Measurements from ENCODE around the gene XPO4. TPM values are rescaled to one million over a fixed set of nuclear protein-coding genes. Genes with fewer than 3 reads are reported as not detected.

The XPO4 gene
- total RNA-seq, 6 donors from 2014 or later: 15.7 to 33.0 (median 17.4) TPM

DNA sequence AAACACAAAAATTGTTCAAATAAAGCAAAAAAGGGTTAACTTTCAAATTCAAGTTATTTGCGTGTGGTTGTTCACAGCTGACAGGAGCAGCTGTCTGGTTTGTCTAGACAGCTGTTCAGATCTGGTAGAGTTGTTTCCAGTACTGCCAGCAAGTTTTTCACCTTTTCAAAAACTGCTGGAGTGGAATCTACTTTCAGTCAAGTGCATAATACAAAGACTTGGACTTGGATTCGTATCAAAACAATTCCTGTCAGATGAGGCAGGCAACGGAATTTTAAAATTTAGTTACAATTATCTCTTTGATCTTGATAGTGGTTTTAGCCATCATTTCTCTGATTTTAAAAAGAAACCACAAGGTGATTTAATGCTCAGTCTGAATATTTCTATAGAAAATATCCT lies 77.1 kb downstream of the XPO4 start:
- peak in 1 of 2 donors; percentile 43 for ATAC-seq (ENCODE audit: low FRiP score in 2 of 2)
- H3K27me3 ChIP-seq: no peaks in the 10 kb centered on the region
- H3K4me3 ChIP-seq: no peak overlapping the region
- H3K4me1 ChIP-seq: peaks cover 0 to 9% (median 5%) of the 10 kb centered on the region in 4 donors
- H3K36me3 ChIP-seq: no peaks in the 10 kb centered on the region
- H3K27ac ChIP-seq: no peak overlapping the region
- H3K9me3 ChIP-seq: no peaks in the 10 kb centered on the region
- no peak for DNase-seq
- TF ChIP-seq EP300 (IDR thresholded peaks at IDR 0.05) (no peak), POLR2AphosphoS5 (IDR thresholded peaks at IDR 0.05) (no peak), POLR2A (IDR thresholded peaks at IDR 0.05) (no peak)
- TF ChIP-seq, protein P1, sequence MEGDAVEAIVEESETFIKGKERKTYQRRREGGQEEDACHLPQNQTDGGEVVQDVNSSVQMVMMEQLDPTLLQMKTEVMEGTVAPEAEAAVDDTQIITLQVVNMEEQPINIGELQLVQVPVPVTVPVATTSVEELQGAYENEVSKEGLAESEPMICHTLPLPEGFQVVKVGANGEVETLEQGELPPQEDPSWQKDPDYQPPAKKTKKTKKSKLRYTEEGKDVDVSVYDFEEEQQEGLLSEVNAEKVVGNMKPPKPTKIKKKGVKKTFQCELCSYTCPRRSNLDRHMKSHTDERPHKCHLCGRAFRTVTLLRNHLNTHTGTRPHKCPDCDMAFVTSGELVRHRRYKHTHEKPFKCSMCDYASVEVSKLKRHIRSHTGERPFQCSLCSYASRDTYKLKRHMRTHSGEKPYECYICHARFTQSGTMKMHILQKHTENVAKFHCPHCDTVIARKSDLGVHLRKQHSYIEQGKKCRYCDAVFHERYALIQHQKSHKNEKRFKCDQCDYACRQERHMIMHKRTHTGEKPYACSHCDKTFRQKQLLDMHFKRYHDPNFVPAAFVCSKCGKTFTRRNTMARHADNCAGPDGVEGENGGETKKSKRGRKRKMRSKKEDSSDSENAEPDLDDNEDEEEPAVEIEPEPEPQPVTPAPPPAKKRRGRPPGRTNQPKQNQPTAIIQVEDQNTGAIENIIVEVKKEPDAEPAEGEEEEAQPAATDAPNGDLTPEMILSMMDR (IDR thresholded peaks at IDR 0.05): no peak
- 49 to 53% methylated on average over 3 of the region's 3 CpGs for WGBS, 2 donors

- 70 to 84% methylated on average over 5 of the region's 5 CpGs for WGBS, 2 donors
- H3K27ac ChIP-seq: no peak overlapping the region
Measured at GRCh38 chr13:20824762-20825476, 77.6 kb downstream of the XPO4 start.

DNA sequence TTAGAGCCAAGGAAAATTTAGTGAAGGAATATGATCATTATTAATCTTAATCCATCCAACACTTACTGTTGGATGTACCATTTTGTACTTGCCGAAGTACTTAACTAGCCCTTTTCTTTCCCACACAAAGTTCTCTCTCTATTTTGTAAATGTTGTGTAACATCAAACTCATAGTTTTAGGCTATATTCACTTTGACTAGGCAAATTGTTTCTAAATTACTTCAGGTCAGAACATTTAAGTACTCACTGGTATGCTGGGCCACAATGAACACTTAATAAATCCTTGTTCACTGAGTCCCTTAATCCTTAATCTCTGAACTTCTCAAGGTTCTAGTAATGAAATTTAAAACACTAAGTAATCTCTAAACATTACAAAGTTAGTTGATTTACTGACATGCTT lies 79.5 kb downstream of the XPO4 start:
- Histone ChIP-seq H3K36me3 (no peaks in the 10 kb centered on the region), H3K4me1 (peaks cover 0 to 2% (median under 1%) of the 10 kb centered on the region in 4 donors), H3K27me3 (no peaks in the 10 kb centered on the region), H3K9me3 (no peaks in the 10 kb centered on the region), H3K27ac (no peak overlapping the region), H3K4me3 (no peak overlapping the region)
- TF ChIP-seq POLR2A (IDR thresholded peaks at IDR 0.05): no peak
- TF ChIP-seq, protein P1 (IDR thresholded peaks at IDR 0.05): no peak
- TF ChIP-seq EP300 (IDR thresholded peaks at IDR 0.05): no peak
- TF ChIP-seq POLR2AphosphoS5 (IDR thresholded peaks at IDR 0.05): no peak
- DNase-seq: no peak
- 92 to 95% methylated on average over 1 of the region's 1 CpG for WGBS, 2 donors
- ATAC-seq (ENCODE audit: low FRiP score in 2 of 2): no peak

More at GRCh38 chr13:20824762-20825476, 77.6 kb downstream of the XPO4 start:
- DNase-seq: no peak
- TF ChIP-seq EP300 (IDR thresholded peaks at IDR 0.05) (no peak), POLR2A (IDR thresholded peaks at IDR 0.05) (no peak), POLR2AphosphoS5 (IDR thresholded peaks at IDR 0.05) (no peak)
- TF ChIP-seq, protein P1 (IDR thresholded peaks at IDR 0.05): no peak
- H3K4me1 ChIP-seq: peaks cover 0 to 9% (median 5%) of the 10 kb centered on the region in 4 donors
- no peaks in the 10 kb centered on the region for H3K27me3 ChIP-seq
- no peaks in the 10 kb centered on the region for H3K9me3 ChIP-seq
- H3K36me3 ChIP-seq: no peaks in the 10 kb centered on the region
- H3K4me3 ChIP-seq: no peak overlapping the region
- ATAC-seq (ENCODE audit: low FRiP score in 2 of 2): no peak

- no peak for DNase-seq
- ATAC-seq (ENCODE audit: low FRiP score in 2 of 2): no peak
- Histone ChIP-seq H3K9me3 (no peaks in the 10 kb centered on the region), H3K4me3 (no peak overlapping the region), H3K27me3 (no peaks in the 10 kb centered on the region), H3K27ac (no peak overlapping the region), H3K4me1 (no peaks in the 10 kb centered on the region), H3K36me3 (no peaks in the 10 kb centered on the region)
- TF ChIP-seq, protein P1 (IDR thresholded peaks at IDR 0.05): no peak
- TF ChIP-seq POLR2A (IDR thresholded peaks at IDR 0.05) (no peak), EP300 (IDR thresholded peaks at IDR 0.05) (no peak), POLR2AphosphoS5 (IDR thresholded peaks at IDR 0.05) (no peak)
- 98 to 100% methylated on average over 1 of the region's 1 CpG for WGBS, 2 donors
Measured at GRCh38 chr13:20822406-20822805, 80.1 kb downstream of the XPO4 start.

DNA sequence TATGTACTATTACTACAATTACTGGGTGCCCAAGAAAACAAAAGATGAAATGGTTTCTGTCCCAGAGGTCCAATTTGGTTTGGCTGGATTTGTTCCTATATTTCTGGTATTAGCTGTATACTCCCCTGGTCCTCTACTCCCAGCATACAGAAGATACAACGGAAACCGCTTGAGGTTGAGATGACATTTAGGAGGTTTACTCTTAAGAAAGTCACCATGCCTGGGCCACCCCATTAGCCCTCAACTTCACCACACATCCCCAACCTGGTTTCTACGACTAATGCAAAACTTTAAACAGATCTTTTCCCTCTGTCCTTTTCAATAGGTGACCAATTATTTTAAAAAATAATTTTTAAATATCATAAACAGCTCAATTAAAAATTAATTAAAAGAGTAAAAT lies 82.8 kb downstream of the XPO4 start:
- 99 to 100% methylated on average over 3 of the region's 3 CpGs for WGBS, 2 donors

More for the DNA sequence above, 82.8 kb downstream of the XPO4 start:
- no peak for TF ChIP-seq POLR2A (IDR thresholded peaks at IDR 0.05)
- TF ChIP-seq POLR2AphosphoS5 (IDR thresholded peaks at IDR 0.05): no peak
- TF ChIP-seq EP300 (IDR thresholded peaks at IDR 0.05): no peak
- TF ChIP-seq, protein P1 (IDR thresholded peaks at IDR 0.05): no peak
- peaks cover 0 to 5% (median 2%) of the 10 kb centered on the region in 4 donors for H3K4me1 ChIP-seq
- no peak for DNase-seq
- H3K27me3 ChIP-seq: no peaks in the 10 kb centered on the region
- no peaks in the 10 kb centered on the region for H3K9me3 ChIP-seq
- no peaks in the 10 kb centered on the region for H3K36me3 ChIP-seq
- no peak overlapping the region for H3K4me3 ChIP-seq
- ATAC-seq (ENCODE audit: low FRiP score in 2 of 2): no peak
- no peak overlapping the region for H3K27ac ChIP-seq
